OCI-LY1 (cell line): ENCODE data around the gene ERBB4.

Source experiments
- H2AFZ ChIP-seq: fragments of 200-600 bp; sonication (generic), shearing (Covaris generic); 2 replicates; pipeline ENCODE4 v1.6.0; 2014; ENCODE audit warnings: antibody characterized with exemption, mild to moderate bottlenecking, low read length
- H3F3A ChIP-seq: fragments of 200-600 bp; sonication (generic), shearing (Covaris generic); 2 replicates; pipeline ENCODE4 v1.6.0; 2014; ENCODE audit warnings: mild to moderate bottlenecking, antibody characterized with exemption, low read length, moderate library complexity; ENCODE audit not compliant: insufficient read depth
- H3K27ac ChIP-seq: fragments of 200-600 bp; sonication (generic); 2 replicates; pipeline ENCODE4 v1.5.1; 2014; ENCODE audit warnings: low read length, mixed run types, mild to moderate bottlenecking, low read depth; ENCODE audit not compliant: poor library complexity, severe bottlenecking
- H3K27me3 ChIP-seq: fragments of 200-600 bp; sonication (generic); 2 replicates; pipeline ENCODE4 v1.6.0; 2014; ENCODE audit warnings: antibody characterized with exemption, mild to moderate bottlenecking, low read length, moderate library complexity; ENCODE audit not compliant: insufficient read depth
- H3K36me3 ChIP-seq: fragments of 200-600 bp; sonication (generic); 2 replicates; pipeline ENCODE4 v1.6.1; 2014; ENCODE audit warnings: mild to moderate bottlenecking, antibody characterized with exemption, low read length, moderate library complexity, mixed read lengths; ENCODE audit not compliant: insufficient read depth
- H3K4me1 ChIP-seq: fragments of 200-600 bp; sonication (generic); 2 replicates; pipeline ENCODE4 v1.5.1; 2014; ENCODE audit warnings: mild to moderate bottlenecking, low read length, moderate library complexity; ENCODE audit not compliant: insufficient read depth, severe bottlenecking
- H3K4me2 ChIP-seq: fragments of 200-600 bp; sonication (generic), shearing (Covaris generic); 2 replicates; pipeline ENCODE4 v1.6.1; 2014; ENCODE audit warnings: low read length
- H3K4me3 ChIP-seq: fragments of 200-600 bp; sonication (generic); 2 replicates; pipeline ENCODE4 v1.5.1; 2014; ENCODE audit warnings: low read length, low read depth, mild to moderate bottlenecking, mixed read lengths; ENCODE audit not compliant: poor library complexity, severe bottlenecking
- H3K79me2 ChIP-seq: fragments of 200-600 bp; shearing (Covaris generic); 2 replicates; pipeline ENCODE4 v1.6.1; 2016; ENCODE audit warnings: mixed run types, low read length, mixed read lengths; ENCODE audit not compliant: insufficient read depth
- H3K9ac ChIP-seq: fragments of 200-600 bp; sonication (generic), shearing (Covaris generic); 2 replicates; pipeline ENCODE4 v1.6.1; 2014; ENCODE audit warnings: mild to moderate bottlenecking, low read length, mixed read lengths
- H3K9me2 ChIP-seq: fragments of 200-600 bp; sonication (generic), shearing (Covaris generic); 2 replicates; pipeline ENCODE4 v1.6.1; 2014; ENCODE audit warnings: low read depth, mild to moderate bottlenecking, low read length, mixed read lengths
- H3K9me3 ChIP-seq: fragments of 200-600 bp; shearing (Covaris generic); 2 replicates; pipeline ENCODE4 v1.6.1; 2014; ENCODE audit warnings: low read length, mixed read lengths
- H4K20me1 ChIP-seq: fragments of 200-600 bp; sonication (generic), shearing (Covaris generic); 2 replicates; pipeline ENCODE4 v1.6.0; 2016; ENCODE audit warnings: mild to moderate bottlenecking, low read length; ENCODE audit not compliant: insufficient read depth
- EZH2 ChIP-seq: fragments of 200-600 bp; sonication (generic), shearing (Covaris generic); IDR thresholded peaks from 2 replicates; pipeline ENCODE4 v1.8.0; 2017; ENCODE audit warnings: borderline replicate concordance, mixed run types, mild to moderate bottlenecking, antibody characterized with exemption, low read length, moderate library complexity, mixed read lengths
- TF ChIP-seq, protein P1 (sequence below): fragments of 200-600 bp; sonication (generic), shearing (Covaris generic); IDR thresholded peaks from 2 replicates; pipeline ENCODE4 v1.5.1; 2017; ENCODE audit warnings: mild to moderate bottlenecking, antibody characterized with exemption, low read length, moderate library complexity, mixed read lengths

Gene ERBB4

DNA sequence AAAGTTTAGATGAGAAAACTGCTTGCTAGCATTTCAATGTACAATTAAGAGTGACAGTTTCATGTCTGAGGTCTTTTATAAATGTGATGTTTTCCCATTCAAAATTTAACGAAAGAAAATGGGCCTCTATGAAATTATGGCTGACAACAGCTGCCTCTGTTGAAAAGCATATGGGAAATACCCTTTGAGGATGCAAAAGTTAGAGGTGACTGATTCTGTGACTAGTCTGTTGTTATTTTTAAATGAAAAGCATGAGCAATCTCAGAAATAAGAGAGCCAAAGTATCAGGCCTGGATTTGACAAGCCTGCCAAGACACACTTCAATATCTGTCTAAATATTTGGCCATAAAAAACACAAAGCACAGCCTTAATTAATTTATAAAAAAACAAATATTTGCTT is 580.8 kb downstream of the ERBB4 start:
- H3K4me2 ChIP-seq = no peak overlapping the region

DNA sequence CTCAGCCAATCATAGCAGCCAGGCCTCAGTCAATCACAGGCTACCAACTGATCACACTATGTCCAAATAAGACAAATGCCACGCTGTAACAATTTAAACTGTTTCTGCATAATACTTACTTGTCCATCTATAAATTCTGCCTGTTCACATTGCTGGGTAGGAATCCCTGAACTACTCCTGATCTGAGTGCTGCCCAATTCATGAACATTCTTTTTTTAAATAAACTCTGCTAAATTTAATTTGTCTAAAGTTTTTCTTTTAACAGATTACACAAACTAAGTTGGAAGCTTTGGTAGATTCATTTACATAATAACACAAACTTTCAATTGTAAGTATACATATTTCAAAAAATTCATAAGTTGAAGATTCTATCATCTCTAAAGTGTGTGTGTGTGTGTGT is 583.0 kb downstream of the ERBB4 start:
- no peak overlapping the region for H3K27ac ChIP-seq
- no peaks in the 10 kb centered on the region for H3K36me3 ChIP-seq
- H3K9me2 ChIP-seq = no peaks in the 10 kb centered on the region
- TF ChIP-seq EZH2 = no peak
- TF ChIP-seq, protein P1, sequence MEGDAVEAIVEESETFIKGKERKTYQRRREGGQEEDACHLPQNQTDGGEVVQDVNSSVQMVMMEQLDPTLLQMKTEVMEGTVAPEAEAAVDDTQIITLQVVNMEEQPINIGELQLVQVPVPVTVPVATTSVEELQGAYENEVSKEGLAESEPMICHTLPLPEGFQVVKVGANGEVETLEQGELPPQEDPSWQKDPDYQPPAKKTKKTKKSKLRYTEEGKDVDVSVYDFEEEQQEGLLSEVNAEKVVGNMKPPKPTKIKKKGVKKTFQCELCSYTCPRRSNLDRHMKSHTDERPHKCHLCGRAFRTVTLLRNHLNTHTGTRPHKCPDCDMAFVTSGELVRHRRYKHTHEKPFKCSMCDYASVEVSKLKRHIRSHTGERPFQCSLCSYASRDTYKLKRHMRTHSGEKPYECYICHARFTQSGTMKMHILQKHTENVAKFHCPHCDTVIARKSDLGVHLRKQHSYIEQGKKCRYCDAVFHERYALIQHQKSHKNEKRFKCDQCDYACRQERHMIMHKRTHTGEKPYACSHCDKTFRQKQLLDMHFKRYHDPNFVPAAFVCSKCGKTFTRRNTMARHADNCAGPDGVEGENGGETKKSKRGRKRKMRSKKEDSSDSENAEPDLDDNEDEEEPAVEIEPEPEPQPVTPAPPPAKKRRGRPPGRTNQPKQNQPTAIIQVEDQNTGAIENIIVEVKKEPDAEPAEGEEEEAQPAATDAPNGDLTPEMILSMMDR = no peak
- no peak overlapping the region for H2AFZ ChIP-seq
- H3K9me3 ChIP-seq = no peaks in the 10 kb centered on the region
- no peaks in the 10 kb centered on the region for H4K20me1 ChIP-seq
- no peak overlapping the region for H3K9ac ChIP-seq
- H3K4me3 ChIP-seq = no peak overlapping the region
- no peak overlapping the region for H3K4me2 ChIP-seq
- no peaks in the 10 kb centered on the region for H3K4me1 ChIP-seq
- no peaks in the 10 kb centered on the region for H3K27me3 ChIP-seq
- H3K79me2 ChIP-seq = no peaks in the 10 kb centered on the region
- H3F3A ChIP-seq = no peaks in the 10 kb centered on the region

More for the DNA sequence above, 580.8 kb downstream of the ERBB4 start:
- Histone ChIP-seq H4K20me1 (no peaks in the 10 kb centered on the region), H3K4me1 (no peaks in the 10 kb centered on the region), H2AFZ (peak overlapping the region; percentile 86), H3K79me2 (no peaks in the 10 kb centered on the region), H3K36me3 (no peaks in the 10 kb centered on the region), H3K27me3 (no peaks in the 10 kb centered on the region), H3K9ac (no peak overlapping the region), H3K4me3 (no peak overlapping the region), H3K9me3 (no peaks in the 10 kb centered on the region), H3K27ac (no peak overlapping the region), H3K9me2 (no peaks in the 10 kb centered on the region), H3F3A (no peaks in the 10 kb centered on the region)
- TF ChIP-seq EZH2 = no peak
- TF ChIP-seq, protein P1 = no peak

DNA sequence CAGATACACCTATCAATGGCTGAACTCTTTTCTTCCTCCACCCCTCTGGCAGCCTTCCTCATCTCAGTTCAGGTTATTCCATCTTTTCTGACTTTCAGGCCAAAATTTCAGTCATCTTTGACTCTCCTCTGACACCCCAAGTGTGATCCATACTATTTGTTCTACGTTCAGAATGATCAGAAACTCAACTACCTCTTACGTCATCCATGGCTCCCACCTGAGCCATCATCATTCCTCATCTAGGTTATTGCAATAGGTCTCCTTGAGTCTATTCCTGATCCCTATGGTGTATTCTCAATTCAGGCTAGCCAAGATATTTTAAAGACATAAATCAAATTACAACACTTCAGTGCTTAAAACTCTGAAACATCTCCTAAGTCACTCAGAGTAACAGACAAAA is 589.7 kb downstream of the ERBB4 start:
- H3K27me3 ChIP-seq = no peaks in the 10 kb centered on the region

More for the DNA sequence above, 589.7 kb downstream of the ERBB4 start:
- no peaks in the 10 kb centered on the region for H3F3A ChIP-seq
- no peak overlapping the region for H2AFZ ChIP-seq
- TF ChIP-seq, protein P1 = no peak
- no peak for TF ChIP-seq EZH2
- no peak overlapping the region for H3K27ac ChIP-seq
- no peak overlapping the region for H3K9ac ChIP-seq
- no peaks in the 10 kb centered on the region for H3K9me3 ChIP-seq
- no peak overlapping the region for H3K4me2 ChIP-seq
- H3K36me3 ChIP-seq = no peaks in the 10 kb centered on the region
- no peaks in the 10 kb centered on the region for H3K79me2 ChIP-seq
- no peak overlapping the region for H3K4me3 ChIP-seq
- peaks cover 6% of the 10 kb centered on the region for H3K4me1 ChIP-seq
- no peaks in the 10 kb centered on the region for H3K9me2 ChIP-seq
- no peaks in the 10 kb centered on the region for H4K20me1 ChIP-seq
